Mesendoderm (in vitro differentiated cells): ENCODE data around the gene ITPRID1.

Source experiments
- DNase-seq: peaks from one replicate; pipeline ENCODE4 v3.0.0; 2013
- H2AK5ac ChIP-seq: 2 replicates; pipeline ENCODE4 v1.6.1; 2013; ENCODE audit warnings: low read length, inconsistent platforms
- H2BK120ac ChIP-seq: 2 replicates; pipeline ENCODE4 v1.6.1; 2013; ENCODE audit warnings: low read depth, mild to moderate bottlenecking, low read length, moderate library complexity, mixed read lengths
- H2BK15ac ChIP-seq: replicated peaks from 2 replicates; pipeline ENCODE4 v1.6.1; 2013; ENCODE audit warnings: low read depth, mild to moderate bottlenecking, moderate library complexity
- H2BK5ac ChIP-seq: 2 replicates; pipeline ENCODE4 v1.6.1; 2013; ENCODE audit warnings: low read length, inconsistent platforms
- H3K18ac ChIP-seq: 2 replicates; pipeline ENCODE4 v1.6.1; 2013; ENCODE audit warnings: mild to moderate bottlenecking, low read length, mixed read lengths
- H3K23ac ChIP-seq: one replicate; pipeline ENCODE4 v1.6.1; 2013; ENCODE audit warnings: low read length
- H3K27ac ChIP-seq: 2 replicates; pipeline ENCODE4 v1.5.1; 2013; ENCODE audit warnings: low read depth, mild to moderate bottlenecking, inconsistent platforms, low read length, moderate library complexity
- H3K27me3 ChIP-seq: 2 replicates; pipeline ENCODE4 v1.6.1; 2013; ENCODE audit warnings: low read length, control low read depth, mild to moderate bottlenecking, inconsistent platforms; ENCODE audit not compliant: insufficient read depth, poor library complexity
- H3K36me3 ChIP-seq: 2 replicates; pipeline ENCODE4 v1.6.1; 2013; ENCODE audit warnings: low read length, inconsistent platforms; ENCODE audit not compliant: control insufficient read depth, insufficient read depth
- H3K4ac ChIP-seq: one replicate; pipeline ENCODE4 v1.6.1; 2013; ENCODE audit warnings: low read depth, mild to moderate bottlenecking, low read length, moderate library complexity
- H3K4me1 ChIP-seq: 2 replicates; pipeline ENCODE4 v1.6.1; 2013; ENCODE audit warnings: low read depth, low read length, inconsistent platforms; ENCODE audit not compliant: control insufficient read depth
- H3K4me2 ChIP-seq: 2 replicates; pipeline ENCODE4 v1.6.1; 2013; ENCODE audit warnings: low read length
- H3K4me3 ChIP-seq: 2 replicates; pipeline ENCODE4 v1.5.1; 2013; ENCODE audit warnings: mild to moderate bottlenecking, low read length
- H3K56ac ChIP-seq: one replicate; pipeline ENCODE4 v1.6.1; 2013; ENCODE audit warnings: low read length
- H3K79me1 ChIP-seq: 2 replicates; pipeline ENCODE4 v1.6.1; 2013; ENCODE audit warnings: low read length, inconsistent platforms
- H3K79me2 ChIP-seq: 2 replicates; pipeline ENCODE4 v1.6.1; 2013; ENCODE audit warnings: mild to moderate bottlenecking, low read length; ENCODE audit not compliant: control insufficient read depth, insufficient read depth
- H3K9ac ChIP-seq: 2 replicates; pipeline ENCODE4 v1.6.1; 2013; ENCODE audit warnings: low read length, inconsistent platforms
- H4K5ac ChIP-seq: one replicate; pipeline ENCODE4 v1.6.1; 2013; ENCODE audit warnings: low read length
- H4K8ac ChIP-seq: one replicate; pipeline ENCODE4 v1.6.1; 2013; ENCODE audit warnings: low read depth, mild to moderate bottlenecking, control low read depth, low read length, moderate library complexity
- WGBS: extraction: QIAGEN DNeasy Blood & Tissue Kit; methylation state at CpG from one replicate; pipeline ENCODE4 v1.1.7; 2013; ENCODE audit warnings: low lambda C conversion rate, missing lambda C conversion rate; ENCODE audit not compliant: insufficient coverage; ENCODE audit errors: extremely low coverage; 5-methylcytosine and 5-hydroxymethylcytosine counted together

ITPRID1 gene

DNA sequence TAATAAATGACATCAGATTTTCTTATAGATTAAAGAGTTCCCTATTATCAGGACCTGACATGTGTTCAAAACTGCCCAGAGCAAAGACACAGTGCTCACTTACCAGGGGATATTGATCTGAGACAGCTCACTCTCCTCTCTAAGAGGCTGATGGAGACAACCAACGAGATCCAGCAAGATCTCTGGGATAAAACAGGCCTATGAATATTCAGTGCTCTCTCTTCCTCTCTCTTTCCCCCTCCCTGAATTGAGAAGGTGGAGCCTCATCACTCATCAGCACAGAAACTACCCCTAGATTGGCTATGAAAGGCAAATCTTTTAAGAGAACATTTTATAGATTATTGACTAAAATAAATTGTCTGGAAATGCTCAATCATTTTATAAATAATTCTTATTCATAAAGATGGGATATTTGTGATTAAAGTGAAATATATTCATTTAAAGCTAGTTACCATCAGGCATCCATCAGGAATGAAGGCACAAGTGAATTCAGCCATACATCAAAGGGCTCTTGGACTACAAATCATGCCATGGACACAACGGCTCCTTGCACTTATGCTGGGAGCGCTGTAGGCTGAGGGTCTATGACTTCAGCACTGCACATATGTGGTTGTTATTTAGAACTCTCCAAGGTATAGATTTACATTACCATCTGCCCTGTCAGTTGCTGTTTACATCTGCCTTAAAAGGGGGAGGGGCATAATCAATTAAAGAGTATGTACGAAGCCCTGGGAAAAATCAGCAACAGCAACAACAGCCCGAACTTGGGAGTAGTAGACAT is 169.7 kb downstream of the ITPRID1 start:
- no peak overlapping the region for H2AK5ac ChIP-seq
- H3K27ac ChIP-seq = no peak overlapping the region
- no peak overlapping the region for H4K8ac ChIP-seq
- no peak overlapping the region for H3K23ac ChIP-seq
- H2BK5ac ChIP-seq = no peak overlapping the region
- H4K5ac ChIP-seq = no peak overlapping the region
- no peak overlapping the region for H3K4ac ChIP-seq
- no peak overlapping the region for H3K9ac ChIP-seq
- WGBS = no CpG with 5 or more reads among the region's 5 CpGs
- no peak overlapping the region for H2BK120ac ChIP-seq
- no peak overlapping the region for H3K18ac ChIP-seq
- DNase-seq = no peak
- no peak overlapping the region for H3K4me3 ChIP-seq
- no peak overlapping the region for H2BK15ac ChIP-seq
- no peaks in the 10 kb centered on the region for H3K79me1 ChIP-seq
- H3K4me1 ChIP-seq = peaks cover 9% of the 10 kb centered on the region
- H3K79me2 ChIP-seq = no peaks in the 10 kb centered on the region
- H3K4me2 ChIP-seq = no peak overlapping the region
- no peaks in the 10 kb centered on the region for H3K36me3 ChIP-seq
- no peaks in the 10 kb centered on the region for H3K27me3 ChIP-seq
- H3K56ac ChIP-seq = no peak overlapping the region

DNA sequence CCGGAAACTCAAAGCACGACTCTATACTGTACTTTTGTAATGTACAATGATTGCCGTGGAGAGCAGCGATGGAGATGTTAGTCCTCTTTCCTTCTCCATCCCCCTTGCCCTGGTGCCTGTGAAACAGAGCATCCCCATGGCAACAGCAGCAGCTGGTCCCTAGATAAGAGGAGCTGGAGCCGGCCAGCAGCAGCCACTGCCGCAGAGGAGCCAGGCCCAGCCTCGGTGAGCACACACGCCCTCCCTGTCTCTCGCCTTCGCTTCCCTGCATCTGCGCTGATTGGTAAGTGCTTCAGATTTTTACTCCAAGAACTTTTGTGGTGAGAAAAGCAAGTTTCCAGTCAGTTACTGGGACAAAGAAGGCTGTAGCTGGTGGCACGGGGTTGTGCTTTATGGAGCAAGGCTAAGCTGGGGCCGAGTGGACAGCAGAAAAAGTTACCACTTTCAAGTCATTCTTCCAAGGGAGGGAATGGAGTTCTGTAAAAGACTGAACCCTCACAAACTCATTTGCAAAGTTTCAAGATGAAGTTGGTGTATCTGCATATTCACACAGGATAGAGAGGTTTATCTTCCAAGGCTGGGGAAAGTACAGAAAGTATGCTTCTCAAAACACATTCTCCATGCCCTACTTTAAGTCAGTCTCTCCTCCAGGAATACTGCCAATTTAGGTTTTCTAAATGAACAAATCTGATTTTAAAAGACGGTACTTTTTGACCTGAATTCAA is 173.3 kb downstream of the ITPRID1 start, which contains the start of gene PPP1R17:
PPP1R17 (plus strand) TSS at position 192 of the 725 bp plus-strand sequence. CDS start 5,227 bp downstream, outside the sequence.
- H3K27ac ChIP-seq = no peak within 1 kb of the TSS
- H3K4ac ChIP-seq = no peak within 1 kb of the TSS
- H2AK5ac ChIP-seq = no peak within 1 kb of the TSS
- no peak within 1 kb of the TSS for H4K5ac ChIP-seq
- DNase-seq = peak; percentile 96
- H4K8ac ChIP-seq = no peak within 1 kb of the TSS
- no peak within 1 kb of the TSS for H2BK5ac ChIP-seq
- no peak within 1 kb of the TSS for H2BK15ac ChIP-seq
- peaks cover 9% of the 10 kb centered on the region for H3K4me1 ChIP-seq
- H3K79me2 ChIP-seq = no peaks in the 10 kb centered on the region
- H3K18ac ChIP-seq = no peak within 1 kb of the TSS
- no peak within 1 kb of the TSS for H3K9ac ChIP-seq
- no peak within 1 kb of the TSS for H3K4me3 ChIP-seq
- no peaks in the 10 kb centered on the region for H3K79me1 ChIP-seq
- H3K36me3 ChIP-seq = no peaks in the 10 kb centered on the region
- H3K56ac ChIP-seq = peak within 1 kb of the TSS; percentile 17
- no peaks in the 10 kb centered on the region for H3K27me3 ChIP-seq
- H3K4me2 ChIP-seq = no peak within 1 kb of the TSS
- WGBS = no CpG with 5 or more reads among the region's 14 CpGs
- no peak within 1 kb of the TSS for H2BK120ac ChIP-seq
- H3K23ac ChIP-seq = no peak within 1 kb of the TSS

- Histone ChIP-seq H3K27me3 (no peaks in the 10 kb centered on the region), H2AK5ac (no peak overlapping the region), H4K8ac (no peak overlapping the region), H3K79me1 (no peaks in the 10 kb centered on the region), H3K4ac (no peak overlapping the region), H4K5ac (no peak overlapping the region), H3K56ac (no peak overlapping the region), H3K4me1 (peaks cover 9% of the 10 kb centered on the region), H2BK120ac (no peak overlapping the region), H3K18ac (no peak overlapping the region), H3K4me2 (no peak overlapping the region), H2BK5ac (no peak overlapping the region), H3K36me3 (no peaks in the 10 kb centered on the region), H3K23ac (no peak overlapping the region), H3K9ac (no peak overlapping the region), H3K27ac (no peak overlapping the region), H3K4me3 (no peak overlapping the region), H2BK15ac (no peak overlapping the region), H3K79me2 (no peaks in the 10 kb centered on the region)
- no CpG with 5 or more reads among the region's 3 CpGs for WGBS
- DNase-seq = no peak
Observed at GRCh38 chr7:31688372-31688771, 174.5 kb downstream of the ITPRID1 start.

GRCh38 chr7:31688996-31689395 is 175.1 kb downstream of the ITPRID1 start:
- no peak overlapping the region for H4K8ac ChIP-seq
- H3K4me1 ChIP-seq = peaks cover 9% of the 10 kb centered on the region
- H2BK120ac ChIP-seq = no peak overlapping the region
- no peaks in the 10 kb centered on the region for H3K36me3 ChIP-seq
- no peaks in the 10 kb centered on the region for H3K27me3 ChIP-seq
- H2BK15ac ChIP-seq = no peak overlapping the region
- H3K9ac ChIP-seq = no peak overlapping the region
- no peak overlapping the region for H3K27ac ChIP-seq
- H3K4ac ChIP-seq = no peak overlapping the region
- no peaks in the 10 kb centered on the region for H3K79me1 ChIP-seq
- DNase-seq = no peak
- H2BK5ac ChIP-seq = no peak overlapping the region
- no peak overlapping the region for H4K5ac ChIP-seq
- H3K79me2 ChIP-seq = no peaks in the 10 kb centered on the region
- no peak overlapping the region for H3K4me2 ChIP-seq
- no CpG with 5 or more reads among the region's 2 CpGs for WGBS
- no peak overlapping the region for H3K23ac ChIP-seq
- H3K18ac ChIP-seq = peak overlapping the region; percentile 20
- no peak overlapping the region for H3K56ac ChIP-seq
- no peak overlapping the region for H3K4me3 ChIP-seq
- H2AK5ac ChIP-seq = no peak overlapping the region

DNA sequence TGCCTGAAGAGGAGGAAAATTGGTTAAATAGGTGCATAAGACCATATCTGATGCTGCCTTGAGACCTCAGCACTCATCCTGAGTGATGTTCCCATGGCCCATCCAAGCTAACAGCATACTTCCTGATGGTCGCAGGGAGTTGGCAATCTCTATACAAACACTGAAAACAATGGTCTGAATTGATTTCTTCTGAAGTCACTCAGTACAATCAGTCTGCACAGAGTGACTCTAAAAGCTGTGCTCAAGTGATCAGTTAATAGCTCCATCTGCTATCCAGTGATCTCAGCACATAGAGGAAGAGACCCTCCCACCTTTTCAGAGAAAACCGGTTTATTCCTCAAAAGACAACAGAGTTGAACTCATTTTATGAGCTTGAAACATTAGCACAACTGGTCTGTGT is 177.0 kb downstream of the ITPRID1 start:
- no CpG with 5 or more reads among the region's 2 CpGs for WGBS

More for the DNA sequence above, 177.0 kb downstream of the ITPRID1 start:
- Histone ChIP-seq H3K4me1 (peaks cover 9% of the 10 kb centered on the region), H2BK15ac (no peak overlapping the region), H3K4me3 (no peak overlapping the region), H3K23ac (no peak overlapping the region), H4K8ac (no peak overlapping the region), H3K18ac (no peak overlapping the region), H2BK120ac (no peak overlapping the region), H3K79me2 (no peaks in the 10 kb centered on the region), H3K56ac (no peak overlapping the region), H3K27ac (no peak overlapping the region), H2BK5ac (no peak overlapping the region), H3K36me3 (no peaks in the 10 kb centered on the region), H3K79me1 (no peaks in the 10 kb centered on the region), H2AK5ac (no peak overlapping the region), H3K27me3 (no peaks in the 10 kb centered on the region), H3K4ac (no peak overlapping the region), H4K5ac (no peak overlapping the region), H3K9ac (no peak overlapping the region), H3K4me2 (no peak overlapping the region)
- no peak for DNase-seq
